Measurements from ENCODE around the gene LRRC63. TPM values are rescaled to one million over a fixed set of nuclear protein-coding genes. Genes with fewer than 3 reads are reported as not detected.

Gene LRRC63
- polyA plus RNA-seq, 1 of the 3 experiments (the other 2 are of a cell fraction) = 0.03 TPM

DNA sequence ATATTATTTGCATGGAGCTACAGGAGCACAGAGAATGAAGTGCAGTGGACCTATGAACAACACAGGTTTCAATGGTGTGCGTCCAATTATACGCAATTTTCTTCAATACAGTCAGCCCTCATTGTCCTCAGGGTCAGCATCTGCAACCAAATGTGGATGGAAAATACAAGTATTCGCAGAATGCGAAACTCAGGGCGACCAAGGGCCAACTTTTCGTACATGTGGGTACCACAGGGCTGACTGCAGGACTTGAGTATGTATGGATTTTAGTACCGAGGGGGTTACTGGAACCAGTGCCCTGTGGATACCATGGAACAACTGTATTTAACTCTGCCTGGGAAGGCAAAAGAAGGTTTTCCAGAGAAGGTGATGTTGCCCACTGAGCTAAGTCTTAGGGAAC is 40.0 kb upstream of the LRRC63 start:
- peaks cover 0 to 5% of the 10 kb centered on the region in 2 experiments; a peak in 2 of 4 replicates for H3K4me1 ChIP-seq (ENCODE audit: control insufficient read depth in 1 of 2, insufficient read depth in 2 of 2, low read depth in 1 of 2, low read length in 1 of 2)
- 78% methylated on average over 7 of the region's 7 CpGs for WGBS (ENCODE audit: low lambda C conversion rate)
- no peaks in the 10 kb centered on the region for H3K27me3 ChIP-seq (ENCODE audit: insufficient read depth)
- H3K9ac ChIP-seq = no peak overlapping the region
- H3K79me2 ChIP-seq (ENCODE audit: insufficient read depth) = no peaks in the 10 kb centered on the region
- POLR2A ChIA-PET = no interaction called here
- H3K4me3 ChIP-seq (ENCODE audit: low read depth in 2 of 2, low read length in 1 of 2) = no peak overlapping the region
- no peaks in the 10 kb centered on the region for H4K20me1 ChIP-seq (ENCODE audit: insufficient read depth)
- no peak overlapping the region for H2AFZ ChIP-seq (ENCODE audit: low read depth)
- TF ChIP-seq FOXJ3 (CRISPR knock-in tag; IDR thresholded peaks at IDR 0.05) (no peak), EP300 (IDR thresholded peaks at IDR 0.05; ENCODE audit: borderline replicate concordance in 1 of 2, low read depth in 1 of 2, low read length in 1 of 2) (no peak), RXRA (IDR thresholded peaks at IDR 0.05; ENCODE audit: borderline replicate concordance, low read depth) (no peak), EZH2phosphoT487 (IDR thresholded peaks at IDR 0.05; ENCODE audit: borderline replicate concordance, low read depth) (no peak), RAD21 (IDR thresholded peaks at IDR 0.05; ENCODE audit: low read length) (no peak), TEAD4 (IDR thresholded peaks at IDR 0.05; ENCODE audit: borderline replicate concordance, insufficient read depth) (no peak), TAF1 (IDR thresholded peaks at IDR 0.05; ENCODE audit: borderline replicate concordance, low read depth, low read length) (no peak), RFX5 (IDR thresholded peaks at IDR 0.05; ENCODE audit: low read length) (no peak), NFIC (IDR thresholded peaks at IDR 0.05; ENCODE audit: borderline replicate concordance) (no peak), GATA2 (CRISPR knock-in tag; IDR thresholded peaks at IDR 0.05) (no peak), NRF1 (IDR thresholded peaks at IDR 0.05; ENCODE audit: low read depth, low read length) (no peak), MXI1 (IDR thresholded peaks at IDR 0.05; ENCODE audit: low read depth, low read length) (no peak), SIN3A (IDR thresholded peaks at IDR 0.05; ENCODE audit: borderline replicate concordance, low read depth, low read length) (no peak), YY1 (IDR thresholded peaks at IDR 0.05; ENCODE audit: low read depth) (no peak), TCF12 (IDR thresholded peaks at IDR 0.05) (no peak)
- TF ChIP-seq, protein P1, sequence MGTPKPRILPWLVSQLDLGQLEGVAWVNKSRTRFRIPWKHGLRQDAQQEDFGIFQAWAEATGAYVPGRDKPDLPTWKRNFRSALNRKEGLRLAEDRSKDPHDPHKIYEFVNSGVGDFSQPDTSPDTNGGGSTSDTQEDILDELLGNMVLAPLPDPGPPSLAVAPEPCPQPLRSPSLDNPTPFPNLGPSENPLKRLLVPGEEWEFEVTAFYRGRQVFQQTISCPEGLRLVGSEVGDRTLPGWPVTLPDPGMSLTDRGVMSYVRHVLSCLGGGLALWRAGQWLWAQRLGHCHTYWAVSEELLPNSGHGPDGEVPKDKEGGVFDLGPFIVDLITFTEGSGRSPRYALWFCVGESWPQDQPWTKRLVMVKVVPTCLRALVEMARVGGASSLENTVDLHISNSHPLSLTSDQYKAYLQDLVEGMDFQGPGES (IDR thresholded peaks at IDR 0.05; ENCODE audit: low read depth, low read length) = no peak
- TF ChIP-seq, protein P2, sequence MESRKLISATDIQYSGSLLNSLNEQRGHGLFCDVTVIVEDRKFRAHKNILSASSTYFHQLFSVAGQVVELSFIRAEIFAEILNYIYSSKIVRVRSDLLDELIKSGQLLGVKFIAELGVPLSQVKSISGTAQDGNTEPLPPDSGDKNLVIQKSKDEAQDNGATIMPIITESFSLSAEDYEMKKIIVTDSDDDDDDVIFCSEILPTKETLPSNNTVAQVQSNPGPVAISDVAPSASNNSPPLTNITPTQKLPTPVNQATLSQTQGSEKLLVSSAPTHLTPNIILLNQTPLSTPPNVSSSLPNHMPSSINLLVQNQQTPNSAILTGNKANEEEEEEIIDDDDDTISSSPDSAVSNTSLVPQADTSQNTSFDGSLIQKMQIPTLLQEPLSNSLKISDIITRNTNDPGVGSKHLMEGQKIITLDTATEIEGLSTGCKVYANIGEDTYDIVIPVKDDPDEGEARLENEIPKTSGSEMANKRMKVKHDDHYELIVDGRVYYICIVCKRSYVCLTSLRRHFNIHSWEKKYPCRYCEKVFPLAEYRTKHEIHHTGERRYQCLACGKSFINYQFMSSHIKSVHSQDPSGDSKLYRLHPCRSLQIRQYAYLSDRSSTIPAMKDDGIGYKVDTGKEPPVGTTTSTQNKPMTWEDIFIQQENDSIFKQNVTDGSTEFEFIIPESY (IDR thresholded peaks at IDR 0.05; ENCODE audit: borderline replicate concordance, low read depth) = no peak
- TF ChIP-seq, protein P3, sequence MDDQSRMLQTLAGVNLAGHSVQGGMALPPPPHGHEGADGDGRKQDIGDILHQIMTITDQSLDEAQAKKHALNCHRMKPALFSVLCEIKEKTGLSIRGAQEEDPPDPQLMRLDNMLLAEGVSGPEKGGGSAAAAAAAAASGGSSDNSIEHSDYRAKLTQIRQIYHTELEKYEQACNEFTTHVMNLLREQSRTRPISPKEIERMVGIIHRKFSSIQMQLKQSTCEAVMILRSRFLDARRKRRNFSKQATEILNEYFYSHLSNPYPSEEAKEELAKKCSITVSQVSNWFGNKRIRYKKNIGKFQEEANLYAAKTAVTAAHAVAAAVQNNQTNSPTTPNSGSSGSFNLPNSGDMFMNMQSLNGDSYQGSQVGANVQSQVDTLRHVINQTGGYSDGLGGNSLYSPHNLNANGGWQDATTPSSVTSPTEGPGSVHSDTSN (IDR thresholded peaks at IDR 0.05) = no peak
- H3F3A ChIP-seq (replicated peaks; ENCODE audit: insufficient read depth) = no peaks in the 10 kb centered on the region
- no peaks in the 10 kb centered on the region for H3K9me2 ChIP-seq
- DNase-seq = no peak
- no peaks in the 10 kb centered on the region for H3K36me3 ChIP-seq (replicated peaks in 1 of 2; ENCODE audit: control insufficient read depth in 1 of 2, insufficient read depth in 2 of 2, low read length in 1 of 2)
- H3K4me2 ChIP-seq = no peak overlapping the region
- CTCF ChIA-PET = interaction anchor here (1.2 to 4.8 kb wide), 3 partner anchors 12 to 118 kb away, joined by 3 to 29 read pairs (median 3); no protein-coding TSS in a partner anchor
- no peaks in the 10 kb centered on the region for H3K9me3 ChIP-seq
- no peak overlapping the region for H3K27ac ChIP-seq (ENCODE audit: low read depth in 2 of 2, low read length in 1 of 2)
